RWPE2 (cell line): Measurements from ENCODE around the gene ACD.

Source experiments
- ATAC-seq: fragments of 200-7000 bp; cut with Tn5 transposase; 3 replicates; pipeline ENCODE4 v1.9.1; 2021; ENCODE audit warnings: low read depth
- DNase-seq: peaks from one replicate; pipeline ENCODE4 v3.0.0-alpha.2; 2020; ENCODE audit warnings: low spot score
- H3K27ac ChIP-seq: fragments of 450-650 bp; 2 replicates; pipeline ENCODE4 v1.5.1; 2017; ENCODE audit warnings: mild to moderate bottlenecking; ENCODE audit not compliant: poor library complexity, severe bottlenecking
- H3K27me3 ChIP-seq: fragments of 250-450 bp; sonication (Bioruptor Pico); 2 replicates; pipeline ENCODE4 v1.5.1; 2021; ENCODE audit warnings: mild to moderate bottlenecking, moderate library complexity; ENCODE audit not compliant: insufficient read depth, poor library complexity, severe bottlenecking
- H3K36me3 ChIP-seq: fragments of 250-450 bp; sonication (Bioruptor Pico); 2 replicates; pipeline ENCODE4 v1.5.1; 2020; ENCODE audit warnings: low read depth, mild to moderate bottlenecking, moderate library complexity
- H3K4me1 ChIP-seq: fragments of 250-450 bp; sonication (Bioruptor Pico); 2 replicates; pipeline ENCODE4 v1.5.1; 2021; ENCODE audit warnings: mild to moderate bottlenecking, moderate library complexity; ENCODE audit not compliant: insufficient read depth, poor library complexity, severe bottlenecking
- H3K4me3 ChIP-seq: fragments of 250-450 bp; sonication (Bioruptor Pico); 2 replicates; pipeline ENCODE4 v1.5.1; 2021; ENCODE audit warnings: mild to moderate bottlenecking, moderate library complexity; ENCODE audit not compliant: severe bottlenecking
- H3K9me3 ChIP-seq: fragments of 250-450 bp; sonication (Bioruptor Pico); 2 replicates; pipeline ENCODE4 v1.5.1; 2021; ENCODE audit warnings: mild to moderate bottlenecking, moderate library complexity; ENCODE audit not compliant: severe bottlenecking
- CTCF ChIP-seq: fragments of 450-650 bp; IDR thresholded peaks from one replicate; pipeline ENCODE4 v1.5.1; 2017; ENCODE audit warnings: mild to moderate bottlenecking, moderate library complexity; ENCODE audit not compliant: poor library complexity, severe bottlenecking

The ACD gene

GRCh38 chr16:67659675-67660563 is at the start of gene ACD:
TSS of gene ACD (minus strand) at chr16:67660260. CDS start at chr16:67660220, 40 bp downstream.
- H3K9me3 ChIP-seq = no peaks in the 10 kb centered on the region
- ATAC-seq = peak; percentile 64

DNA sequence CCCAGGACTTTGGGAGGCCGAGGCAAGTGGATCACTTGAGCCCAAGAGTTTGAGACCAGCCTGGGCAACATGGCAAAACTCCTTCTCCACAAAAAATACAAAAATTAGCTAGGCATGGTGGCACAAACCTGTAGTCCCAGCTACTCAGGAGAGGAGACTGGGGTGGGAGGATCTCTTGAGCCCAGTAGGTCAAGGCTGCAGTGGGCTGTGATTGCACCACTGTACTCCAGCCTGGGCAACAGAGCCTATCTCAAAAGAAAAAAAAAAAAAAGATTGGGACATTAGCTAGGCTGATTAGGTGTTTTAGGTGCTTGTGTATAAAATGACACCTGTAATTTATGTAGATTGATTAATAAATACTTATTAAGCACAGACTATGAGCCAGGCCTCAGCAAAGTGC is 49.0 kb upstream of the ACD start:
- no peaks in the 10 kb centered on the region for H3K27me3 ChIP-seq
- no peak overlapping the region for H3K27ac ChIP-seq
- H3K36me3 ChIP-seq = peaks cover 3% of the 10 kb centered on the region; the same call in 1 of the 2 replicates
- no peak overlapping the region for H3K4me3 ChIP-seq
- ATAC-seq (no peak), DNase-seq (no peak)
- no peaks in the 10 kb centered on the region for H3K9me3 ChIP-seq
- TF ChIP-seq CTCF = no peak
- H3K4me1 ChIP-seq = no peaks in the 10 kb centered on the region

More at GRCh38 chr16:67659675-67660563, at the start of gene ACD:
- no peaks in the 10 kb centered on the region for H3K4me1 ChIP-seq
- H3K27ac ChIP-seq = peak within 1 kb of the TSS; percentile 57
- peaks cover 10% of the 10 kb centered on the region for H3K36me3 ChIP-seq
- H3K27me3 ChIP-seq = peaks cover 5% of the 10 kb centered on the region
- no peak for TF ChIP-seq CTCF
- peak; percentile 88 for DNase-seq
- H3K4me3 ChIP-seq = peak within 1 kb of the TSS; percentile 85

DNA sequence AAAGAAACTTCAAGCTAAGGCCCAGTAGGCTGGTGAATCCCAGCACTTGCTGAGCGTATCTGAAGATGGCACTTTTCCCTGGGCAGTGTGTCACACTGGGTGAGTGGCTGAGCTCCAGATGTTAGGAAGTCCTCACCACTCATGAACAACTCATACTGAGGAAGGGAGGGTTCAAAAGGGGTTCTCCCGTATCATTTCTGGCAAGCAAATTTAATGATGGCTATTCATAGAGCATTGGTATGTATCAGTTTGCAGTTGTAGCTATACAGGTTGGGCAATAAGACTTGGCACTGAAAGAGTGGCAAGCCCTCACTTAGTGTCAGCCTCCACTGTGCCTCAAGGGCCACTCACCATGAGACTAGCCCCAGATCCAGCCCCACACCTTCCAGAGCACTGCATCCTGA is 48.3 kb upstream of the ACD start:
- Histone ChIP-seq H3K4me3 (no peak overlapping the region), H3K27ac (no peak overlapping the region), H3K9me3 (no peaks in the 10 kb centered on the region), H3K27me3 (no peaks in the 10 kb centered on the region), H3K4me1 (no peaks in the 10 kb centered on the region), H3K36me3 (peaks cover 2% of the 10 kb centered on the region)
- TF ChIP-seq CTCF = no peak
- DNase-seq (no peak), ATAC-seq (peak; percentile 12; the same call in 1 of the 3 replicates)

DNA sequence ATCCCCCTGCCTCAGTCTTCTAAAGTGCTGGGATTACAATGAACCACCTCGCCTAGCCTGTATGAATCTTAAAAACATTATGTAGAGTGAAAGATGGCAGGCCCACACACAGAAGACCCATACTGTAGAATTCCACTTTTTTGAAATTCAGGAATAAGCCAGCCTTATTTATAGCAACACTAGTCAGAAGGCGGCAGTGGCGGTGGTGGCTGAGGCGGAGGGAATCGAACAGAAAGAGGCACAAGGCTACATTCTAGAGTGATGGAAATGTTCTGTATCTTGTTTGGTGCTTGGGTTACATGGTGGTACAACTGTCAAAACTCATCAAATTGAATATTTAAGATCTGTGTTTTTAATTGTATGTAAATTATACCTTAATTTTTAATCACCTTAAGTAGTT is 47.7 kb upstream of the ACD start:
- no peak overlapping the region for H3K4me3 ChIP-seq
- no peaks in the 10 kb centered on the region for H3K27me3 ChIP-seq
- H3K4me1 ChIP-seq = no peaks in the 10 kb centered on the region
- H3K27ac ChIP-seq = no peak overlapping the region
- no peaks in the 10 kb centered on the region for H3K9me3 ChIP-seq
- ATAC-seq = no peak
- TF ChIP-seq CTCF = no peak
- no peak for DNase-seq
- H3K36me3 ChIP-seq = no peaks in the 10 kb centered on the region; the same call in none of the 2 replicates

- TF ChIP-seq CTCF = no peak
- H3K27me3 ChIP-seq = no peaks in the 10 kb centered on the region
- no peak overlapping the region for H3K4me3 ChIP-seq
- H3K27ac ChIP-seq = no peak overlapping the region
- no peaks in the 10 kb centered on the region for H3K4me1 ChIP-seq
- ATAC-seq = no peak
- DNase-seq = no peak
- H3K9me3 ChIP-seq = no peaks in the 10 kb centered on the region
- H3K36me3 ChIP-seq = no peaks in the 10 kb centered on the region; the same call in none of the 2 replicates
Measured at GRCh38 chr16:67707210-67707609, 47.1 kb upstream of the ACD start.
